PC-3 (cell line): Measurements from ENCODE around the gene SH3RF2.

Experiments used
- EZH2 ChIP-seq: fragments of 300-600 bp; sonication (generic); IDR thresholded peaks from one replicate; pipeline ENCODE4 v1.6.1; 2017; ENCODE audit warnings: antibody characterized with exemption, mild to moderate bottlenecking, low read length; ENCODE audit not compliant: unreplicated experiment
- EZH2phosphoT487 ChIP-seq: fragments of 300-600 bp; sonication (generic); IDR thresholded peaks from 2 replicates; pipeline ENCODE4 v1.6.1; 2018; ENCODE audit warnings: mild to moderate bottlenecking, antibody characterized with exemption, low read length, borderline replicate concordance

DNA sequence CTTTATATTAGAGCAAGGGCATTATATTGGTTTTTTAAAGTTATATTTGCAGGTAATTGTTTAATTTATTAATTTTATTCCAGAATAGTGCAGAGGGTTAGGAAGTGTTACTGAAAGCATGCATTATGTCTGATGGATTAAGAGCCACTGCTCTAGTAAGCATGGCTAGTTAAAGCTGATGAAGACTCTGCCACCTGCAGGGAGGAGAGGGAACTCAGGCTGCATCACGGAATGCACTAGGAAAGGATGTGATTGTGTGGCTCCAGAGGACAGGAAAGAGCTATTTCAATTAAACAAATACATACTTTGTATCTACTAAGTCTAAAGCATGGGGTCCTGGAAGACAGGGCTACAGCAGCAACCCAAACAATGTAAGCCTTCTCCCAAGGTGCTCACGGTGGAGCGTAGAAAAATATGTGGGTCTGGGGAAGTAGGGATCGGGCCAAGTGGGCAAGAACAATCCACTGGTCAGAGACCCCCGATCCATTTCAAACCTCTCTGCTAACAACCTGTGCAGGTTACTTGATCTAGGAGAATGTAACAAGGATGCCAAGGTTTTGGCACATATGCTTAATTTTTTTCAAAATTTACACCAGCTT lies 48.3 kb upstream of the SH3RF2 start:
- TF ChIP-seq EZH2 (no peak), EZH2phosphoT487 (no peak)
